Esophagus muscularis mucosa (tissue), 4 donors: ENCODE results near the gene PRKAR1B.

ENCODE experiments used
- EP300 ChIP-seq: sonication (generic); formaldehyde crosslinking; IDR thresholded peaks from one replicate; pipeline ENCODE4 v1.6.1; 2017; ENCODE audit warnings: antibody characterized with exemption
- POLR2A ChIP-seq: fragments of 450-650 bp; IDR thresholded peaks from one replicate; pipeline ENCODE4 v1.6.1; 2017; ENCODE audit warnings: antibody characterized with exemption, moderate library complexity, mild to moderate bottlenecking, low read depth
- TF ChIP-seq, protein P1 (sequence below), 3 experiments: fragments of 200-600 bp in 2 of 3; fragments of 450-650 bp in 1 of 3; sonication (generic) in 2 of 3; IDR thresholded peaks; one replicate each; pipeline ENCODE4 v1.5.1; 2017 to 2019; ENCODE audit warnings: antibody characterized with exemption in 3 of 3, mild to moderate bottlenecking in 2 of 3, moderate library complexity in 1 of 3

DNA sequence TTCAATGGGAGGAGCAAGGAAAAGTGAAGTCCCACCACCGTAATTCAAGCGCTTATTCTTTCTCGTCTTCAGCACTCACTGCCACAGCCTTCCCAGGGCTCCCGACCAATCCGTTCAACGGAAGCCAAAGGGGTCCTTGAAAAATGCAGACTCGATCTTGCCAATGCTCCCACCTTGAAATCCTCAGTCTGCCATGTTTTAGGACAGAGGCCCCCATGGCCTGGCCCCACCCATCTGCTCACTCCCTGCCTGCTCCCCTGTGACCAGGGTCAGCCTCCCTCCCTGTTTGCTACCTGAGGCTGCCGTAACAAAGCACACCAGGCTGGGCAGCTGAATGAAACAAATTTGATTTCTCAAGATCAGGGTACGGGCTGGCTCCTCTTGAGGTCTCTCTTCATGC is 3.5 kb downstream of the PRKAR1B start:
- TF ChIP-seq, protein P1, sequence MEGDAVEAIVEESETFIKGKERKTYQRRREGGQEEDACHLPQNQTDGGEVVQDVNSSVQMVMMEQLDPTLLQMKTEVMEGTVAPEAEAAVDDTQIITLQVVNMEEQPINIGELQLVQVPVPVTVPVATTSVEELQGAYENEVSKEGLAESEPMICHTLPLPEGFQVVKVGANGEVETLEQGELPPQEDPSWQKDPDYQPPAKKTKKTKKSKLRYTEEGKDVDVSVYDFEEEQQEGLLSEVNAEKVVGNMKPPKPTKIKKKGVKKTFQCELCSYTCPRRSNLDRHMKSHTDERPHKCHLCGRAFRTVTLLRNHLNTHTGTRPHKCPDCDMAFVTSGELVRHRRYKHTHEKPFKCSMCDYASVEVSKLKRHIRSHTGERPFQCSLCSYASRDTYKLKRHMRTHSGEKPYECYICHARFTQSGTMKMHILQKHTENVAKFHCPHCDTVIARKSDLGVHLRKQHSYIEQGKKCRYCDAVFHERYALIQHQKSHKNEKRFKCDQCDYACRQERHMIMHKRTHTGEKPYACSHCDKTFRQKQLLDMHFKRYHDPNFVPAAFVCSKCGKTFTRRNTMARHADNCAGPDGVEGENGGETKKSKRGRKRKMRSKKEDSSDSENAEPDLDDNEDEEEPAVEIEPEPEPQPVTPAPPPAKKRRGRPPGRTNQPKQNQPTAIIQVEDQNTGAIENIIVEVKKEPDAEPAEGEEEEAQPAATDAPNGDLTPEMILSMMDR (IDR thresholded peaks at IDR 0.05), result no peak
- no peak for TF ChIP-seq EP300
- no peak for TF ChIP-seq POLR2A
